HG03196 (cell line): ENCODE measurements around the gene ZDHHC19.
"Not testable (repeated sequence)": the region's sequence is repeated elsewhere in the genome, so short reads cannot be mapped to it uniquely, and the experiment has no call there.

Source experiments
- ATAC-seq: cut with Tn5 transposase; IDR thresholded peaks from one replicate; pipeline ENCODE4 v1.9.1; 2021; ENCODE audit not compliant: unreplicated experiment

Gene ZDHHC19

DNA sequence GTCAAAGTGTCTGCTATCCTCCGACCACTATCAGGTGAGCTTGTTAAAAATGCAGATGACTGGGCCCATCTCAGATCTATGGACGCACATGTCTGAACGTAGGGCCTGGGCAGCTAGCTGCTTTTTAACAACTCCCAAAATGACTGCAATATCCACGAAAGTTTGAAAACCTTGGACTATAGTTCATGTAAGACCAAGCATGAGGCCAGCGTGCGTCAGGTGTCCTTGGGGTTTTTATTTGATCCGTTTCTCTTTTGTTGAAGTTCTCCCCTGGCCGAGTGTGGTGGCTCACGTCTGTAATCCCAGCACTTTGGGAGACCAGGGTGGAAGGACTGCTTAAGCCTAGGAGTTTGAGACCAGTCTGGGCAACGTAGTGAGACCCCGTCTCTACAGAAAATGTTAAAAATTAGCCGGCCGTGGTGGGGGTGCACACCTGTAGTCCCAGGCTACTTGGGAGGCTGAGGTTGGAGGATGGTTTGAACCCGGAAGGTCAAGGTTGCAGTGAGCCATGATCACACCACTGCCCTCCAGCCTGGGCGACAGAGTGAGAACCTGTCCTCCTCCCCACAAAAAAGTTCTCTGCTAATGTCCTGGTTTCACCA lies 14.7 kb upstream of the ZDHHC19 start:
- no peak for ATAC-seq

DNA sequence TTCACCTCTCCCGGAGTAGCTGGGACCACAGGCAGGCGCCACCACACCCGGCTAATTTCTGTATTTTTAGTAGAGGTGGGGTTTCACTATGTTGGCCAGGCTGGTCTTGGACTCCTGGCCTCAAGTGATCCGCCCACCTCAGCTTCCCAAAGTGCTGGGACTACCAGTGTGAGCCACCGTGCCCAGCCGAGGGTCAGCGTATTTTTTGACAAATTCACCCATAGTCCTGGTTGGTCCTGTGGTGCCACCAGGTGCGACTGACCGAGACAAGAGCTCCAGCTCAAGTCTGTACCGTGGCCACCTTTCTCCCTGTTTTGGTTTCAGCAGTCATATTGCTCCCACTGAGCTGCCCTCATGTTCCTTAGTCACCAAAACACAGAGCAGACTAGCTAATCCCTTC lies 13.9 kb upstream of the ZDHHC19 start:
- ATAC-seq = no peak

DNA sequence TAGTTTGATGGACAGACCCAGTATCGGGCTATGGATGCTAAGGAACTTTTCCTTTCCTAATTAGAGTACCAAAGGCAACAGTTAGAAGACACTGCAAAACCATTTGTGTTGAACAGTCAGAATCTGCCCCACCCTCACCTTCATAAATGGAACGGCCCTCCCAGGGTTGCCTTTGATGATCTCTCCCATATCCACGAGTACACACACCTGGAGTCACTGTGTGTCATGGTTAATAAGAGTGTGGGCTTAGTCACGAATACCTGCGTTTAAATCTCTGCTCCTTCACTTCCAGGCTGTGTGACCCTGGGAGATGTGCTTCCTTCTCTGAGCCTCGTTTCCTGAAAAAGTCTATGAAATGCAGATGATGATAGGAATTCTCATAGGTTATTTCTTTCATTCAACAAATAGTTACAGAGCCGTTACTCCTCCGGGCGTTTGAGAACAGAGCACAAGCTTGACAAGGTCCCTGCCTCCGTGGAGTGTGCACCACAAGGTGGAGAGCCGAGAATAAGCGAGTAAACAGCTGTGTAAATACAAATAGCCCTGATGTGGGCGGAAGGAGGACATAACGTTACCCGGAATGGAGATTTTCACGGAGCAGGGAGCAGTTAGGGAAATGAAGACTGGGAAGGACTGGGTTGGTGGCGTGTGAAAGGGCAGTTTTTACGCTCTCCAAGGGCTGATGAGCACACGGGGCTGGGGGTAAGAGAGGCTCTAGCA lies 11.8 kb upstream of the ZDHHC19 start:
- no peak for ATAC-seq

DNA sequence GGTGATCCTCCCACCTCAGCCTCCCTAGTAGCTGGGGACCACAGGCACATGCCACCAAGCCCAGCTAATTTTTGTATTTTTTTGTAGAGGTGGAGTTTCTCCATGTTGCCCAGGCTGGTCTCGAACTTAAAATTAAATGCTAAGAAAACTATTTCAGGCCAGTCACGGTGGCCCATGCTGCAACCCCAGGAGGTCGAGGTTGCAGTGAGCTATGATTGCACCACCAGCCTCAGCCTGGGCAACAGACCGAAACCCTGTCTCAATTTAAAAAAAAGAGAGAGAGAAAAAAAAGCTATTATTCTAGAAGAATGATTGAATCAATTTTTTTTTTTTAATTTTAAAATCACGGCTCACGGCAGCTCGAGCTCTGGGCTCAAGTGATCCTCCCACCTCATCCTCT lies 9.8 kb upstream of the ZDHHC19 start:
- no peak for ATAC-seq

DNA sequence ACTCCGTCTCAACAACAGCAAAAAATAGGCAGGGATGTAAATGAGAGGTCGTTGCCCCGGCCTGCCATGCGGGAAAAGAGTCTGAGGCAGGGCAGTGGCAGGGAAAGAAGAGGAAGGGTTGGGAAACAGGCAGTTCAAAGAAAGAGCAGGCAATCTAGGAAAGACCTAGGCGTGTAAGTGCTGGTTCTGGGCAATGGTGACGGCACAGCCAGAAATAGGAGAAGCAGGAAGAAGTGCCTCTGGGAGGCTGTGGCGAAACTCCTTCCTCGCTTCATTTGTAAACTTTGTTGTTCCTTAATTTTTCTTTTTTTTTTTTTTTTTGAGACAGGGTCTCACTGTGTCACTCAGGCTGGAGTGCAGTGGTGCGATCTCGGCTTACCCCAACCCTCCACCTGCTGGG lies 9.4 kb upstream of the ZDHHC19 start:
- no peak for ATAC-seq

DNA sequence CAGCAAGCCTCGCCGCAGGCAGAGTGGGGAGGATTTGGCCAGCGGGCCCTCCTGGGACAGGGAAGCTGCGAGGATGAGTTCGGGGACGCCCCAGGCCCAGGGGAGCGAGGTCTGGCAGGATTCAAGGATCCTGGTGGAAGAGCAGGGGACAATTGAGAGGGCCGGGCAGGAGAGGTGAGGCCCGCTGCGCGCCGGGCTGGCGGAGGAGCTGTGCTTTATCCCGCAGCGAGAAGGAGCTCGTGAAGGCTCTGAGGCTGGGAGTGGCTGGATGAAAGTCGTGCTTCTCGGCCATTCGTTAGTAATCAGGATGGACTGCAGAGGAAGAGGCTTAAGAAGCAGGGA lies 8.7 kb upstream of the ZDHHC19 start:
- ATAC-seq = no peak

DNA sequence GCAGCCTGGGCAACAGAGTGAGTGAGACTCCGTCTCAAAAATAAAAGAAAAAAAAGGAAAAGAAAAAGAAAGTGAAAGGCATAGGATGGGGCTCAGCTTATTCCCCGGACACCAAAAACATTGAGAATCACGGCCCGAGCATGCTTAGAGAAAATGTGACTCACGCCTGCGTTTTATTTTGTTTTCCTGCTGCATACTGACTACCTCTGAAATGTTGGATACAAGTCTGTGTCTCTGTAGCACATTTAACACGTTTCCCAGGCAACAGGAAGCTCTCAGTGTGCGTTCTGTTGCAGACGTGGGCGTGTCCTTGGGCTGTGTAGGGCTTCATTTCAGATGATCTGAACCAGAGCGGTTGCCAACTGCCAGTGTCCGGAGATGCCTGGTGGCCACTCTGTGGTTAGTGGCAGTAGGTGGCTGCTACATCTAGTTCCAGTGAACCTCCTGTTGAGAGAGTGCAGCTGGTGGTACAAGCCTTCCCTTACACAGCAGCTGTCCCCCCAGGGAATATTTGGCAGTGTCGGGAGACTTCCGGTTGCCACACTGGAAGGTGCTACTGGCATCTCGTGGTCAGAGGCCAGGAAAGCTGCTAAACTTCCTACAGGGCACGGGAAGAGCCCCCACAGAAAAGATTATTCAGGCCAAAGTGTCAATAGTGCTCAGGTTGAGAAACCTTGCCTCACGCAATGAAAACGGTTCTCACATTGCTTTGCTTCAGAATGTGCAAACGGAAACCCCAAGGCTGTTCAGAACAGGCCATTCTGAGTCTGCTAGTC lies 8.2 kb upstream of the ZDHHC19 start:
- ATAC-seq = peak; percentile 63

DNA sequence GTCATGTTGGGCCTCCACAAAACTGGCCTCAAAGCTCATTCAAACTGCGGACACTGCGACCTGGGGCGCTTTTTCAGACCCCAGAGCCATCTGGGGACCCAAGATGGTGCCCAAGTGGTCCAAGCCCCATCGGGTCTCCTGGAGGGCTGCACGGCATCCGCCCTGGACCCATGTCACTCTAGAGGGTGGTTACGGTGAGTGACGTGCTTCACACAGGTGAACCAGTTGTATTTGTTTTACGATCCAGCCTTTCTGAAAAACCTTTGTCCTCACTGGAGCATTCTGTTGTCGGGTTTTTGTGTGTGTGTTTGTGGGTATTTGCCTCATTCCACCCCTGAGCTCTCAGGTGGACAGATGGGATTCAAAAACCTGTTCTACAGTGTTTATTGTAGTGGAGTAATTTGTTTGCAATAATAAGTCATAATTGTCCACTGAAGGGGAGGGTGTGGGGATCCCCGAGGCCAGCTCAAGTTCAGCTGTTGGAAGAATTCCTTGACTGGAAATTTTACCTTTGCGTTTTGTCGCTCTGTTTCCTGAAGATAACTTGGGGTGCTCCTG lies 7.0 kb upstream of the ZDHHC19 start:
- ATAC-seq = no peak

DNA sequence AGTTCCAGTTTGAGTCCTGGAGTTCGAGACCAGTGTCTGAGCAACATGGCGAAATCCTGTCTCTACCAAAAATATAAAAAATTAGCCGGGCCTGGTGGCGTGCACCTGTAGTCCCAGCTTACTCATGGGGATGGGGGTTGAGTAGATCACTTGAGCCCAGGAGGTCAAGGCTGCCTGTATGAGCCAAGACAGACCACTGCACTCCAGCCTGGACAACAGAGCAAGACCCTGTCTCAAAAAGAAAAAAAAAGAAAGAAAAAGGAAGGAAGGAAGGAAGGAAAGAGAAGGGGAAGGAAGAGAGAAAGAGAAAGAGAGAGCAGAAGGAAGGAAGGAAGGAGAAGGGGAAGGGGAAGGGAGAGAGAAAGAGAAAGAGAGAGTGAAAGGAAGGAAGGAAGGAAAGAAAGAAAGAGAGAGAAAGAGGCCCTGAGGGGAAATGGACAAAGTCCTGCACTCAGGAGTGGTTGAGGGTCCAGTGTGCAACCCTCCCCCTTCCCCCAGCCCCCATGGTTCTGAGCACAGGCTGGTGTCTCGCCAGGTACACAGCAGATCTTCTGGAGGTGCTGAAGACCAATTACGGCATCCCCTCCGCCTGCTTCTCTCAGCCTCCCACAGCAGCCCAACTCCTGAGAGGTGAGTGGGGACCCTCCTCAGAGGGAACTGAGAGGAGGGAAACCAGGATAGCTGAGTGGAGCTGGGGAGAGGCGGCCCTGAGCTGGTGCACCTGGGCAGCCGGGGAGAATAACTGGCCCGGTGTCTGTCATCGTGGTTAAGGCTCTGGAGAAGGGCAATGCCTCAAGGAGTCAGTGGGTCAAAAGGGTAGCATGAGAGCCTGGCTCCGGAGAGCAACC lies 6.3 kb upstream of the ZDHHC19 start:
- ATAC-seq = no peak

DNA sequence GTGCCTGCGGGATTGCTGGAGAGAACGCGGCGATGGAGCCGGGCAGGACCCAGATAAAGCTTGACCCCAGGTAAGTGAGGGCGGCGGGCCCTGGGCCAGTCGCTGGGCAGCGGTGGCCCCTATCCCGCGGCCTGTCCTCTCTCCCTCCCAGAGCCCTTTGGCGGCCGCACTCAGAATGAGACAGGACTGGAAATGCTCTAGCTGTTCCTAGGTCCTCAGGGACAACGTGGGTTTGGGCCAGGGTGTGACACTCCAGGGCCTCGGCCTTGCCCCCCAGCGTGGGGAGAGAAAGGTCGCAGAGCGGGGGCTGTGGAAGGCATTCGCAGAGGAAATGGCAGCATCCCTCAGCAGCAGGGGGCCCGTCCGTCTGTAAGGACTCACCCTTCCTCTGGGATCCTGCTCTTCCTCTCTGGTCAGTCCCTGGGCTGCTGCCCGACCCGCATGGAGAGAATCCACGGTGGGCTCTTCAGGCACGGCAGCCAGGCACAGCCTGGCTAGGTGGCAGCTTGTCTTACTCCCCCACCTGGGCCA lies 5.5 kb upstream of the ZDHHC19 start:
- no peak for ATAC-seq

DNA sequence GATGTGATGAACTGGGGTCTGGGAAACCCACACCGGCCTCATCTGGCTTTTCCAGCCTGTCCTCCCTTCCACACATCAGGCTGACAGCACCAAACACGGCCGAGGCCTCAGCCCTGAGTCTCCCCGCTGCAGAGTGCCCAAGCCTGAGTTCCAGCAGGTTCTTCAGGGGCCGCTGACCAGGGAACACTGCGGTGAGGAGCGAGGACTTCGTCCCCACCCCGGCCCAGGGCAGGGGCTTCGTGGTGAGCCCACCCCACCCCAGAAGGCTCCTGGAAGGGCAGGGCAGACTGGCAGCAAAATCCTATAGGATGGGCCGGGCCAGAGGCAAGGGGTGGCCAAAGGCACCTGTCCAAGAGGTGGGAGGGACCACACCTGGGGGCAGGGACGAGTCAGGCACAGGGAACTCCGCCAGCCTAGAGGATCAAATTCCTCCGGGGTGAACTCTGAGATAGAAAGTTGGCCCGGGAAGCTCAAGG lies 4.9 kb upstream of the ZDHHC19 start, which contains the start of gene SLC51A:
SLC51A (plus strand) TSS at position 446 of the 476 bp plus-strand sequence. CDS start 179 bp downstream, outside the sequence.
- no peak for ATAC-seq

DNA sequence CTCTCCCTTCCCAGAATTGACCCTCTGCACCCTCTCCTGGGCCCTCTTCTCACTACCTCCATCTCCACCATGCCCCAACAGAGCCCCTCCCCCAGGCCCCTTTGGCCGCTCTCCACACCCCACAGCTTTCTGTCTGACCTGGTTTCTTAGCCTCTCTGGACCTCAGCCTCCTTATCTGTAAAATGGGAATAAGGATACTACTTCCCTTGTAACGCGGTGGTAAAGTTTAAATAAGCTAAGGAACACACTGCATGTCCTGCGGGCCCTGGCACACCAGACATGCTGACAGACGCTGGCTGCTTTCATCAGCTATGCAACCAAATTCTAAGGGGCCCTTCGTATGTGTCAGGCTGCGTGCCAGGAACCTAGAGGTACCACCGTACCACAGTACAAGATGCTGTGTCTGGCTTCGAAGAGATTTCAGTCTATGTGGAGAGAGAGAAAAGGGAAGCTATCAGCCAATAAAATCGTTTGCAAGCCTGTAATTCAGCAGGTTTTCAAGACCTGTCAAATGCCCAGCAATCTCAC lies 4.4 kb upstream of the ZDHHC19 start:
- ATAC-seq = no peak

DNA sequence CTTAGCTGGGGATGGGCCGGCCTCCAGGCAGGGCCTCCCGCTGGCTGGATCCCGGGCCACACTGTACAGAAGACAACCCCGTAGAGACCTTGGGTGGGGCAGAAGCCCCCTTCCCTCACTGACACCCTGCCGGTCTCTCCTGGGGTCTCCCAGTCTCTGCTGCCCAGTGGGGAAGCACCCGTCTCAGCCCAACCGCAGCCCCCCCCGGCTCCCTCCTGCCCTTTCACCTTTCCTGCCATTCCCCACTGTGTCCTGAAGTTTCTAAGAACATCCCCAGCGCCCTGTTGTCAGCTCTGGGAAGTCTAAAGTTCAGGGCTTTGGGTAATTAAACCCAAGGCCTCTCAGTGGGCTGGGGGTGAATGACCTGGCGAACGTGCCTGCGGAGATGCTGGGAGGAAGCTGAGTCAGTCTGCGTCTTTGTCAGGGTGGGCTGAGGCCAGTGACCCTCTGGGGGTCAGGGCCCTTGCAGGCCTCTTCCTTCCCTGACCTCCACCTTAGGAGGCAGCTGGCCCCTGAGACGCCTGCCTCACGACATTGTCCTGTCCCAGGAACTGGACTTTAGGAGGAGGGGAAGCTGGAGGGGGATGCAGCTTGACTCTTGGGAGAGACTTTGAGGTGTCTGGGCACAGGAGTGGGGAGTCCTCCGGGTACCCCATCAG lies 3.7 kb upstream of the ZDHHC19 start:
- ATAC-seq = no peak

DNA sequence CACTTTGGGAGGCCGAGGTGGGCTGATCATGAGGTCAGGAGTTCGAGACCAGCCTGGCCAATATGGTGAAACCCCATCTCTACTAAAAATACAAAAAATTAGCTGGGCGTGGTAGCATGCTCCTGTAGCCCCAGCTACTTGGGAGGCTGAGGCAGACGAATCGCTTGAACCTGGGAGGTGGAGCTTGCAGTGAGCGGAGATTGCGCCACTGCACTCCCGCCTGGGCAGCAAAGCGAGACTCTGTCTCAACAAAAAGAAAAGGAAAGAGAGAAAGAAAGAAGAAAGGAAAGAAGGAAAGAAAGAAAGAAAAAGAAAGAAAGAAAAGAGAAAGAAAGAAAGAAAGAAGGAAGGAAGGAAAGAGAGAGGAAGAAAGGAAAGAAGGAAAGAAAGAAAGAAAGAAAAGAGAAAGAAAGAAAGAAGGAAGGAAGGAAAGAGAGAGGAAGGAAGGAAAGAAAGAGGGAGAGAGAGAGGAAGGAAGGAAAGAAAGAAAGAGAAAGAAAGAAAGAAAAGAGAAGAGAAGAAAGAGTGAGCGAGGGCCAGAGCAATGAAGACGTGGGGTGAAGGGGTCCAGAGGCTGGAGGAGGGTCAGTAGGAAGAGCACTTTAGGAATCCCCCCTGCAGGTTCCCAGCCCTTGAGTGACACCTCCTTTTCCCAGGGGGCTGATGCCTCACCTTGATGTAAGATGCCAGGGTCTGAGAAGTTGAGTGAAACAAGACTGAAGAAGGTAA lies 1.1 kb downstream of the ZDHHC19 start:
- not testable (repeated sequence) for ATAC-seq

DNA sequence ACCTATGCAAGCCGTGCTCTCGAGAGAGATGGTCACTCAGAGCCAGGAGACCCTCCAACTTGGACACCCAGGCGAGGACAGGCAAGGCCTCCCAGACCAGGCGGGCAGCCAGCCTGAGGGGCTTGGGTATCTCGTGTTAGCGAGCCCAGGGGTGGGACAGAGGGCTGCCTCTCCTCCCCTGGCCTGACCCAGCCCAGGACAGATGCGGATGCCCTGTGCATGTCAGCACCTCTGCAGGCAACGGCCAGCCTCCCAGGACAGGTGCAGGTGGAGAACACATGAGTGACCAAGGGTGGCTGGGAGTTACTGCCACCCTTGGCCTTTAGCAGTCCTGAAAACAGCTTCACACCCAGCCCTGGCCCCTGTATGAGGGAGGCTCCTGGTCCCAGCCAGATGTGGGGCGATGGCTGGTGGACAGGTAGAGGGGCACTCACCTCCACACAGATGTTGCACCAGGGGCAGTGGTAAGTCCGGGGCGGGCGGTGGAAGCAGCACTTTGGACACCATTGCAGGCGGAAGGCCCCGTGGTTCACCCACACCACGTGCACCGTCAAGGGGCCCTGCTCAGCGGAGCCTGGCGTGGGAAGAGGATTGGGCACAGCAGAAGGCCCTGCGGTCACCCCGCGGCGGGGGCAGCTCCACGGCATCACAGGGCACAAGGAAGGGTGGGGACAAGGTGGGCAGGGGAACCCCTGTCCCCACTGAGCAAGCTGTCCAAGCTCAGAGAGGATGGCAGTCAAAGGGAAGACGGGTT lies 2.1 kb downstream of the ZDHHC19 start:
- no peak for ATAC-seq

DNA sequence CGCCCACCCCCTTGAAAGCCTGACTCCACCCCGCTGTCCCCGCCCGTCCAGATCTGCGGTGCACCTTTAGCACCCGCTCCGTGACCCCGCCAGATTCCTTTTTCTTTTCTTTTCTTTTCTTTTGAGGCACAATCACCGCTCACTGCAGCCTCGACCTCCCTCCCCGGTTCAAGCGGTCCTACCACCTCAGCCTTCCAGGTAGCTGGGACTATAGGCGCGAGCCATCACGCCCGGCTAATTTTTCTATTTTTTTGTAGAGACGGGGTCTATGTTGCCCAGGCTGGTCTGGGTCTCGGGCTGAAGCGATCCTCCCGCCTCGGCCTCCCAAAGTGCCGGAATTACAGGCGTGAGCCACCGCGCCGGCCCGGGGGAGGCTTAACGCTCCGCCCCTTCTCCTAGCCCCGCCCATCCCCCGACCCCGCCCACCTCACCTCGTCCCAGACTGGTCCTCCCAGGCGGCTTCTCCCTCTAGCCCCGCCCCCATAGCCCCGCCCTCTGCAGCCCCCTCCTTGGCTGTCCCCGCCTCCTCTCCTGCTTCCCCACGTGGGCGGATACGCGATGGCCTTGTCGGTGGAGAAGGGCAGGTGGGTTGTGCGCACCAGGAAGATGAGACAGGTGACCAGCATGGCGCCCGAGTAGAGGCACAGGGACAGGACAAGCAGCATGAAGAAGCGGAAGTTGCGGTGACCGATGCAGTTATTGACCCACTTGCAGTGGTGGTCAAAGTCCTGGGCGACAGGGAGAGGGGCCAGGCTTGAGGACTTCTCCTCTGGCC lies 3.2 kb downstream of the ZDHHC19 start:
- ATAC-seq = no peak

DNA sequence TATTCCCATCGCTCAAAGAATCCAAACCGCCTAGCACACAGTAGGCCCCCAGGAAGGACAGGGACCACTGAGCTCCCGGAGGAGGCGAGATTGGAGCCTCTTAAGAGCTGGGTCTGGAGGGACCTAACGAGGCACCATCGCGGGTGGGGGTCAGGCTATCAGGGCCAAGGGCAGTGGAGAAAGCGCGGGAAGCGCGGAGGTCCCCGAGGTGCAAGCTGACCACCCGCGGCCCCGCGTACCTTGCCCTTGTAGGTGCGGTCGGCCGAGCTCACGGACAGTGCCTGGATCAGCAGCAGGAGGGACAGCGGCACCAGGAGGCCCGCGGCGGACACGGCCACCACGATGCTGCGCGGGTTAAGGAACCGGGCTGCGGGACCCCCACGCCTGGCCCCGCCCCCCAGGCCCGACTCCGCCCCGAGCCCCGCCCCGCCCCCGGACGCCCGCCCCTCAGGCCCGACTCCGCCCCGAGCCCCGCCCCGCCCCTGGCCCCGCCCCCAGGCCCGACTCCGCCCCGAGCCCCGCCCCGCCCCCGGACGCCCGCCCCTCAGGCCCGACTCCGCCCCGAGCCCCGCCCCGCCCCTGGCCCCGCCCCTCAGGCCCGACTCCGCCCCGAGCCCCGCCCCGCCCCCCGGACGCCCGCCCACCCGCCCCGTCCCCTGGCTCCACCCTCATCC lies 3.9 kb downstream of the ZDHHC19 start:
- ATAC-seq = no peak
